Prostate gland (tissue), 2 donors: Measurements from ENCODE around the gene TNS3. TPM values are rescaled to one million over a fixed set of nuclear protein-coding genes. Genes with fewer than 3 reads are reported as not detected.
A peak's percentile ranks its signal among the peaks of the same experiment; 100 is the strongest.

ENCODE experiments used
- DNase-seq: peaks from one replicate; pipeline ENCODE4 v3.0.0-alpha.2; 2019; ENCODE audit warnings: low spot score
- H3K27ac ChIP-seq, 2 donors: fragments of 200-600 bp; sonication (generic); 2 replicates each; pipeline ENCODE4 v1.5.1; 2017 to 2019
- H3K27me3 ChIP-seq: fragments of 200-600 bp; sonication (generic); replicated peaks from 2 replicates; pipeline ENCODE4 v1.5.1; 2019; ENCODE audit not compliant: insufficient read depth
- H3K36me3 ChIP-seq, 2 donors: fragments of 200-600 bp; sonication (generic); 1 replicate in 1 of 2; 2 replicates in 1 of 2; pipeline versions ENCODE4 v1.5.1 to v1.8.1; 2017 to 2019
- H3K4me1 ChIP-seq: fragments of 200-600 bp; sonication (generic); replicated peaks from 2 replicates; pipeline ENCODE4 v1.5.1; 2019
- H3K4me3 ChIP-seq, 2 donors: fragments of 200-600 bp; sonication (generic); 2 replicates each; pipeline ENCODE4 v1.5.1; 2017 to 2019
- H3K9me3 ChIP-seq: fragments of 200-600 bp; sonication (generic); 2 replicates; pipeline ENCODE4 v1.5.1; 2017
- CTCF ChIP-seq, 4 experiments: fragments of 200-600 bp in 2 of 4; fragments of 450-650 bp in 2 of 4; sonication (generic) in 2 of 4; IDR thresholded peaks; 1 replicate in 3 of 4; 2 replicates in 1 of 4; pipeline ENCODE4 v1.5.1; 2016 to 2019; ENCODE audit warnings: antibody characterized with exemption in 4 of 4, mild to moderate bottlenecking in 2 of 4, moderate library complexity in 2 of 4
- POLR2A ChIP-seq: fragments of 450-650 bp; IDR thresholded peaks from one replicate; pipeline ENCODE4 v1.6.1; 2016; ENCODE audit warnings: antibody characterized with exemption, mild to moderate bottlenecking
- POLR2AphosphoS5 ChIP-seq: sonication (generic); formaldehyde crosslinking; IDR thresholded peaks from one replicate; pipeline ENCODE4 v1.6.1; 2017; ENCODE audit warnings: antibody characterized with exemption
- WGBS: methylation state at CpG from one replicate; pipeline ENCODE4 v1.1.5; 2018; 5-methylcytosine and 5-hydroxymethylcytosine counted together
- intact Hi-C: fragments of 100-400 bp; cut with DNase I; formaldehyde crosslinking; loops from one replicate; pipeline ENCODE4 v1.14.2; 2022
- total RNA-seq, 2 donors: library from RNA; depleted of rRNA; stranded (reverse); fragments of >200 nt; gene quantifications; one replicate each; pipeline ENCODE4 v1.1.0, GENCODE V29; 2016

TNS3 gene
- total RNA-seq, 2 donors from 2014 or later = 19.5 to 95.8 TPM

GRCh38 chr7:47557694-47558670 is 23.9 kb downstream of the TNS3 start:
- Histone ChIP-seq H3K36me3 (no peaks in the 10 kb centered on the region), H3K4me3 (no peak overlapping the region), H3K27ac (peak overlapping the region; percentile 29 to 47), H3K4me1 (no peaks in the 10 kb centered on the region), H3K27me3 (no peaks in the 10 kb centered on the region), H3K9me3 (no peaks in the 10 kb centered on the region)
- DNase-seq = no peak
- intact Hi-C loops = no loop called here
- peak; percentile 3 for TF ChIP-seq POLR2AphosphoS5
- TF ChIP-seq POLR2A = no peak
- no peak for TF ChIP-seq CTCF (IDR thresholded peaks at IDR 0.05)
- 39% methylated on average over 19 of the region's 19 CpGs for WGBS

GRCh38 chr7:47557317-47557693 is 24.6 kb downstream of the TNS3 start:
- DNase-seq = no peak
- no peak overlapping the region for H3K4me3 ChIP-seq
- H3K27me3 ChIP-seq = no peaks in the 10 kb centered on the region
- H3K27ac ChIP-seq = peak overlapping the region; percentile 29 to 47
- intact Hi-C loops = no loop called here
- no peaks in the 10 kb centered on the region for H3K4me1 ChIP-seq
- no peaks in the 10 kb centered on the region for H3K9me3 ChIP-seq
- TF ChIP-seq POLR2A (no peak), POLR2AphosphoS5 (peak; percentile 11), CTCF (IDR thresholded peaks at IDR 0.05) (no peak)
- 57% methylated on average over 4 of the region's 4 CpGs for WGBS
- no peaks in the 10 kb centered on the region for H3K36me3 ChIP-seq

GRCh38 chr7:47556511-47557180 is 25.3 kb downstream of the TNS3 start:
- no peaks in the 10 kb centered on the region for H3K4me1 ChIP-seq
- WGBS = 89% methylated on average over 13 of the region's 13 CpGs
- no peak for DNase-seq
- intact Hi-C loops = no loop called here
- H3K27me3 ChIP-seq = no peaks in the 10 kb centered on the region
- H3K27ac ChIP-seq = no peak overlapping the region
- H3K9me3 ChIP-seq = no peaks in the 10 kb centered on the region
- no peaks in the 10 kb centered on the region for H3K36me3 ChIP-seq
- no peak for TF ChIP-seq CTCF (IDR thresholded peaks at IDR 0.05)
- H3K4me3 ChIP-seq = no peak overlapping the region

- H3K9me3 ChIP-seq = no peaks in the 10 kb centered on the region
- H3K27ac ChIP-seq = no peak overlapping the region
- DNase-seq = no peak
- no peak for TF ChIP-seq CTCF (IDR thresholded peaks at IDR 0.05)
- intact Hi-C loops = no loop called here
- no peaks in the 10 kb centered on the region for H3K4me1 ChIP-seq
- H3K4me3 ChIP-seq = no peak overlapping the region
- WGBS = 92% methylated on average over 2 of the region's 2 CpGs
- H3K36me3 ChIP-seq = no peaks in the 10 kb centered on the region
- no peaks in the 10 kb centered on the region for H3K27me3 ChIP-seq
These were observed 28.6 kb downstream of the TNS3 start for GRCh38 chr7:47553309-47553708.
